ENCODE results near the gene ZNRF1. TPM values are rescaled to one million over a fixed set of nuclear protein-coding genes. Genes with fewer than 3 reads are reported as not detected.

The ZNRF1 gene
- total RNA-seq, 2 donors from 2014 or later = 9.3 to 21.4 TPM

GRCh38 chr16:75038036-75038858 lies 39.4 kb downstream of the ZNRF1 start:
- intact Hi-C loops (cut with DNase I) = no loop called here
- TF ChIP-seq POLR2A (IDR thresholded peaks at IDR 0.05) = no peak
- no peak for TF ChIP-seq CTCF (IDR thresholded peaks at IDR 0.05)
- no peak for ATAC-seq
- peaks cover 8% of the 10 kb centered on the region for H3K4me1 ChIP-seq
- WGBS, 2 donors = 72 to 91% methylated on average over 3 of the region's 3 CpGs
- no peak overlapping the region for H3K27ac ChIP-seq
- no peaks in the 10 kb centered on the region for H3K9me3 ChIP-seq
- H3K36me3 ChIP-seq (replicated peaks in 1 of 2; ENCODE audit: insufficient read depth in 1 of 2, low read depth in 2 of 2) = no peaks in the 10 kb centered on the region
- DNase-seq = no peak
- no peak overlapping the region for H3K4me3 ChIP-seq
- H3K27me3 ChIP-seq = no peaks in the 10 kb centered on the region

GRCh38 chr16:75039941-75040340 lies 41.1 kb downstream of the ZNRF1 start:
- Histone ChIP-seq H3K4me1 (peaks cover 17% of the 10 kb centered on the region), H3K36me3 (replicated peaks in 1 of 2; ENCODE audit: insufficient read depth in 1 of 2, low read depth in 2 of 2) (no peaks in the 10 kb centered on the region), H3K4me3 (no peak overlapping the region), H3K27ac (no peak overlapping the region), H3K27me3 (no peaks in the 10 kb centered on the region), H3K9me3 (no peaks in the 10 kb centered on the region)
- ATAC-seq = no peak
- 65 to 98% methylated on average over 6 of the region's 6 CpGs for WGBS, 2 donors
- TF ChIP-seq CTCF (IDR thresholded peaks at IDR 0.05) (no peak), POLR2A (IDR thresholded peaks at IDR 0.05) (no peak)
- intact Hi-C loops (cut with DNase I) = no loop called here
- DNase-seq = no peak

GRCh38 chr16:75042426-75043174 lies 43.8 kb downstream of the ZNRF1 start:
- Histone ChIP-seq H3K27ac (no peak overlapping the region), H3K4me1 (peaks cover 24% of the 10 kb centered on the region), H3K4me3 (no peak overlapping the region), H3K36me3 (replicated peaks in 1 of 2; ENCODE audit: insufficient read depth in 1 of 2, low read depth in 2 of 2) (no peaks in the 10 kb centered on the region), H3K9me3 (no peaks in the 10 kb centered on the region), H3K27me3 (no peaks in the 10 kb centered on the region)
- intact Hi-C loops (cut with DNase I) = no loop called here
- DNase-seq (no peak), ATAC-seq (no peak)
- whole genome bisulfite sequencing, 2 donors = 69 to 70% methylated on average over 8 of the region's 8 CpGs
- TF ChIP-seq POLR2A (IDR thresholded peaks at IDR 0.05) = no peak
- TF ChIP-seq CTCF (IDR thresholded peaks at IDR 0.05) = no peak

GRCh38 chr16:75043175-75043895 lies 44.5 kb downstream of the ZNRF1 start:
- Histone ChIP-seq H3K4me1 (peaks cover 24% of the 10 kb centered on the region), H3K9me3 (no peaks in the 10 kb centered on the region), H3K27ac (peak overlapping the region in 1 of 4 donors; percentile 0), H3K36me3 (replicated peaks in 1 of 2; ENCODE audit: insufficient read depth in 1 of 2, low read depth in 2 of 2) (no peaks in the 10 kb centered on the region), H3K4me3 (no peak overlapping the region), H3K27me3 (no peaks in the 10 kb centered on the region)
- peak in 1 of 4 donors; percentile 19 for DNase-seq
- no peak for TF ChIP-seq POLR2A (IDR thresholded peaks at IDR 0.05)
- TF ChIP-seq CTCF (IDR thresholded peaks at IDR 0.05) = no peak
- intact Hi-C loops (cut with DNase I) = no loop called here
- ATAC-seq = no peak
- WGBS, 2 donors = 76 to 94% methylated on average over 1 to 2 of the region's 2 CpGs
